WTC11 (cell line): ENCODE results near the gene PPP2R5E.

Experiments
- ATF3 ChIP-seq: sonication (generic); formaldehyde crosslinking; conservative IDR thresholded peaks from 2 replicates; pipeline ENCODE4 v1.8.1; 2022; ENCODE audit warnings: mild to moderate bottlenecking, missing genetic modification reagents
- CTCF ChIP-seq: fragments of 200-600 bp; IDR thresholded peaks from 2 replicates; pipeline ENCODE4 v1.8.0; 2022; ENCODE audit warnings: antibody characterized with exemption
- ELF4 ChIP-seq: sonication (generic); formaldehyde crosslinking; IDR thresholded peaks from 2 replicates; pipeline ENCODE4 v1.8.1; 2022; ENCODE audit warnings: low read depth, mild to moderate bottlenecking, moderate library complexity, missing genetic modification reagents
- FOXJ3 ChIP-seq: sonication (generic); formaldehyde crosslinking; IDR thresholded peaks from 2 replicates; pipeline ENCODE4 v1.9.0; 2021; ENCODE audit warnings: missing genetic modification reagents, mild to moderate bottlenecking, borderline replicate concordance

- no peak for TF ChIP-seq ATF3 (CRISPR knock-in tag)
- no peak for TF ChIP-seq CTCF
- no peak for TF ChIP-seq FOXJ3 (CRISPR knock-in tag)
- no peak for TF ChIP-seq ELF4
Measured at GRCh38 chr14:63496837-63497400, 46.3 kb downstream of the PPP2R5E start.
